Kidney epithelial cell (primary cell): ENCODE results near the gene ZCCHC14. TPM values are rescaled to one million over a fixed set of nuclear protein-coding genes. Genes with fewer than 3 reads are reported as not detected.

Experiments
- DNase-seq: peaks from one replicate; pipeline ENCODE4 v3.0.0-alpha.2; 2010; ENCODE audit warnings: low read depth
- H3K27me3 ChIP-seq: 2 replicates; pipeline ENCODE4 v1.6.0; 2011; ENCODE audit warnings: low read length; ENCODE audit not compliant: control insufficient read depth, insufficient read depth
- H3K36me3 ChIP-seq: 2 replicates; pipeline ENCODE4 v1.5.1; 2011; ENCODE audit warnings: low read length; ENCODE audit not compliant: control insufficient read depth, insufficient read depth
- H3K4me3 ChIP-seq: 2 replicates; pipeline ENCODE4 v1.5.1; 2011; ENCODE audit warnings: low read depth, mild to moderate bottlenecking, control low read depth, low read length
- total RNA-seq: library from RNA; depleted of rRNA; stranded (reverse); fragments of >200 nt; gene quantifications from 2 replicates; pipeline ENCODE4 v1.2.3, GENCODE V29; 2015
- TF ChIP-seq, protein P1 (sequence below): IDR thresholded peaks from 2 replicates; pipeline ENCODE4 v1.5.1; 2011; ENCODE audit warnings: mild to moderate bottlenecking, moderate library complexity, low read length, control low read depth, inconsistent platforms; ENCODE audit not compliant: insufficient read depth, poor library complexity, severe bottlenecking

The ZCCHC14 gene
- total RNA-seq, 1 donor from 2014 or later, result 34.6 TPM

DNA sequence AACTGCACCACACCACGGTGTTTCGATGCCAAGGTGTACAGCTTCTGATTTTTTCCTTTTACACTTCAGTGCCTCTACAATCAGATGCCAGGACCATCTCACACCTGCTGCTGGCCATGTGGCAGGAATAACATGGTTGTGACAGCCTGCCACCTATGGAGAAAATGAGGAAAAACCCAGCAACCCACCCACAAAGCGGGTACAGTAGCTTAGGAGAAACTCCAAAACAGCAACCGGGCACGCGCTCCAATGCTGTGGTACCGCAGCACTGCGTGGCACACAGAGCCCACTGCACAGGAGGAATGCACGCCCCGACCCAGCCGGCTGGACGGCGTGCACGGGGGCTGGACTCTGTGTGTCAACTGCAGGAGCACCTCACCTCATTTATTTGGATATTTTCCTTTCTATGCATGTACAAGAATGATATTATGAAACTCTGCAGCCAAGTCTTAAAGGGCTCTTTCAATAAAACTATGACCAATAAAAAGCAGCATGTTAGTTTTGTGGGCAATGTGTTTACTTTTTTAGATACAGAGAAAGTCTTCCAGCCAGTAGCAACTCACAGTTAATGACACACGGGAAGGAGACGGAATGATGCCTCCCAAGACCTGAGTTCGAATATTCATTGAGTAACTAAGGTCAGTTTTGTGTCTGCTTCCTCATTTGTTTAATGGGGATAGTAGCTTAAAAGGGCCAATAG, 54.8 kb downstream of the ZCCHC14 start:
- TF ChIP-seq, protein P1, sequence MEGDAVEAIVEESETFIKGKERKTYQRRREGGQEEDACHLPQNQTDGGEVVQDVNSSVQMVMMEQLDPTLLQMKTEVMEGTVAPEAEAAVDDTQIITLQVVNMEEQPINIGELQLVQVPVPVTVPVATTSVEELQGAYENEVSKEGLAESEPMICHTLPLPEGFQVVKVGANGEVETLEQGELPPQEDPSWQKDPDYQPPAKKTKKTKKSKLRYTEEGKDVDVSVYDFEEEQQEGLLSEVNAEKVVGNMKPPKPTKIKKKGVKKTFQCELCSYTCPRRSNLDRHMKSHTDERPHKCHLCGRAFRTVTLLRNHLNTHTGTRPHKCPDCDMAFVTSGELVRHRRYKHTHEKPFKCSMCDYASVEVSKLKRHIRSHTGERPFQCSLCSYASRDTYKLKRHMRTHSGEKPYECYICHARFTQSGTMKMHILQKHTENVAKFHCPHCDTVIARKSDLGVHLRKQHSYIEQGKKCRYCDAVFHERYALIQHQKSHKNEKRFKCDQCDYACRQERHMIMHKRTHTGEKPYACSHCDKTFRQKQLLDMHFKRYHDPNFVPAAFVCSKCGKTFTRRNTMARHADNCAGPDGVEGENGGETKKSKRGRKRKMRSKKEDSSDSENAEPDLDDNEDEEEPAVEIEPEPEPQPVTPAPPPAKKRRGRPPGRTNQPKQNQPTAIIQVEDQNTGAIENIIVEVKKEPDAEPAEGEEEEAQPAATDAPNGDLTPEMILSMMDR, result no peak
- Histone ChIP-seq H3K36me3 (no peaks in the 10 kb centered on the region), H3K4me3 (no peak overlapping the region), H3K27me3 (no peaks in the 10 kb centered on the region)
- DNase-seq, result no peak

DNA sequence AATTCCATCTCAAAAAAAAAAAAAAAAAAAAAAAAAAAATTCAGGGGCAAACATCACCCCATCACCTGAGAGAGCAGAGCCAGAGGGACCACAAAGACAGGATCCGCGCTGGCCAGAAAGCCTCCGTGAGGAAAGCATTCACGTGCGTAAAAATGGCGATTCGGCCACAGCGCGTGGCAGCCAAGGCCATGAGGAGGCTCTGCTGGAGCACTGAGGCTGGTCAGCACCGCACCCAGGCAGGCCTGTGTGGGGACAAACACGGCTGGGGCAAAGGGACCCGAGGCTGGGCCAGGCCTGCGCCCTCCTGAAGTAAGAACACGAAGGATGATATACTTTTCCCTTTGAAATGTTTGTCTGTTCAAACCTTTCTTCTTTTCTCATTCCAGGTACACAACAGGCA, 55.5 kb downstream of the ZCCHC14 start:
- DNase-seq, result no peak
- H3K27me3 ChIP-seq, result no peaks in the 10 kb centered on the region
- TF ChIP-seq, protein P1, result no peak
- H3K4me3 ChIP-seq, result no peak overlapping the region
- H3K36me3 ChIP-seq, result no peaks in the 10 kb centered on the region

DNA sequence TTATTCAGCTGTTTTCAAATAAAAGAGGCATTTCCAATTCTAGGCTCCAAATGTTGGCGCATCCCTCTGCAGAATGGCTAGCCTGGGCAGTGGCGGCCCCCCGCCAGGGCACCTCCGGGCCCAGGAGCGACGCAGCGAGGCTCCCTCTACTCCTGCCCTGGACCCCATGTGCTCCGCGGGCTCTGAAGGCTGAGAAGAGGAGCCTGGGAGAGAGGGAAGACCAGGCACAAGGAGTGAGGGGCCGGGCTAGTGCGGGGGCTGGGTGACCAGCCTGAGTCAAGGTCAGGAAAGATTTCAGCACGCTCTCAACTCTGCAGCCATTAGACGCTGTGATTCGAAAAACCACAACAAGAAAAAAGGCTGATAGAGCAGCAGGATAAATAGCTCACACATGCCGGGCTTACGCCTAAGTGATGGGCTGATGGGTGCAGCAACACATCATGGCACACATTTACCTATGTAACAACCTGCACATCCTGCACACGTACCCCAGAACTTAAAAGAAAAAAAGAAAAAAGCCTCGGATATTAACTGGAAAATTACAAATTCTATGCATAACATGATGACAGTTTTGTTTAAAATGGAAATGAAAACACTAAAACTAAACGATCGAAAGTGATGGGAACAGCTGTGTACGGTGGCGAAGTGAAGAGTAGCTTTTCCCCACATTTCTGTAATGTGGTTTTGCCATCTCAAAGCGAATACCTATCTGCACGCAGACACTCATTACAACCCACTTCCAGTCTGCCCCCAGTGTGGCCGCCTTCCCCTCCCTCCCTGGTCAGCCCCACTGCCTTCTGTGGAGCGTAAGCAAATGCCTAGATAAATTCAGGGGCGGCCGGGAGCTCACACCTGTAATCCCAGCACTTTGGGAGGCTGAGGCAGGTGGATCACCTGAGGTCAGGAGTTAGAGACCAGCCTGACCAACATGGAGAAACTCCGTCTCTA, 56.3 kb downstream of the ZCCHC14 start:
- Histone ChIP-seq H3K27me3 (no peaks in the 10 kb centered on the region), H3K4me3 (no peak overlapping the region), H3K36me3 (peaks cover 3% of the 10 kb centered on the region)
- no peak for DNase-seq
- TF ChIP-seq, protein P1, result no peak

DNA sequence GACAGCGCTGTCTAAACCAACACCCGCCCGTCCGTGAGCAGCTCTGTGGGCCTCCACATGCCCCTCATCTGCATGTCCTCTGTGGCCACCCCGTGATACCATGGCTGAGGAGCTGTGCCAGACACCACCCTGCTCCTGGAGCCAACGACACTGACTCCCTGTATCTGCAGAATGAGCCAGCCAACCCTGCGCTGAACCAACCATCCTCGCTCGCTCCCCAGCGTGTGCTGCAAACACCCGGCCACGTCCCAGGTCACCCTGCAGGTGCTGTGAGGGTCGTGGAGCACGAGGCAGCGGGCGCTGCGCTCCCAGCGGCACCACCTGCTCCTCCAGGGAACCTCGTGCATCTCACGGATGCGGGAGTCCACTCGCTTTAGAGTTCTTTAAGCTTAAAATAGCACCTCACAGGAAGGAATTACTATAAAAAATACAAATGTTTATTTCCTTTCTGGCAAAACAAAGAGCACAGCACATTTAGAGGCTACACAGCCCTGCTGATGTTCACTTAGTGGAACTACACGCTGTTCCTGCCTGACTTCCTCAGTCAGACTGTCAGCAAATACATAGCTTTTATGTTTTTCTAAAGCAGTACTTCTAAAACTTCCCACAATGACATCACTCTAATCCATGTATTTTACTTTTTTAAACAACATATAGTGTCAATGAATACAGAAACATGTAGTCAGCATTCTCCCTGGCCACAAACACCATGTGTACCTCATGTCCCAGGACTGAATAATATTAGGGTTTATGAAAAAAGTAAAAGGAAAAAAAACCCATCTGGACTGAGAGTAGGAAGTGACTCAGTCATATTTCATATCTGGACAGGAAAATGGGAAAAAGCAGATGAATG, 57.2 kb downstream of the ZCCHC14 start:
- H3K27me3 ChIP-seq, result no peaks in the 10 kb centered on the region
- TF ChIP-seq, protein P1, result no peak
- H3K36me3 ChIP-seq, result peaks cover 3% of the 10 kb centered on the region
- H3K4me3 ChIP-seq, result no peak overlapping the region
- DNase-seq, result no peak

DNA sequence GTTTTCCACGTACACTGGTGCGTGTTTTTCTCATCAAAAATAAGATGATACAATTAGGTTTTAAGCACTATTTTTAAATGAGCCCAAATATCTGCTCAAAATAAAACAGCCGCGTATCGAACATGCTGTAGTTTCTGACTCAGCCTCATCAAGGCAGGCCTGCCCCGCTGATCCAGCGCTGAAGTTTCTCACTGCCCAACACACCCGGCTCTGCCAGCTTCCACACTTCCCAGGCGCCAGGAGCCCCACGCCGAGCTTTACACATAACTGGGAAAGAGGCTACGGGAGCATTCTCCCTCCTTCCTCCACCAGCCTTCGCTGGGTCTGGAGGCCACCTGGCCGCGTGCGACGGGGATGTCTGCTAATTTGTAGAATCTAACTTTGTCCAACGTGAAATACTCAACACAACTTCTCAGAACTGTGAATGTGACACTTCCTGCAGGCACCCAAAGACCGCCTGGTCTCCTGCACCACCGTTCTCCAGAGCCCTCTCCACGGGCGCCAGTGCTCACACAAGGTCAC, 58.6 kb downstream of the ZCCHC14 start:
- no peak overlapping the region for H3K4me3 ChIP-seq
- H3K36me3 ChIP-seq, result peaks cover 4% of the 10 kb centered on the region
- TF ChIP-seq, protein P1, result no peak
- no peaks in the 10 kb centered on the region for H3K27me3 ChIP-seq
- no peak for DNase-seq
